Measurements from ENCODE around the gene PDE12. TPM values are rescaled to one million over a fixed set of nuclear protein-coding genes. Genes with fewer than 3 reads are reported as not detected.

PDE12 gene, protein sequence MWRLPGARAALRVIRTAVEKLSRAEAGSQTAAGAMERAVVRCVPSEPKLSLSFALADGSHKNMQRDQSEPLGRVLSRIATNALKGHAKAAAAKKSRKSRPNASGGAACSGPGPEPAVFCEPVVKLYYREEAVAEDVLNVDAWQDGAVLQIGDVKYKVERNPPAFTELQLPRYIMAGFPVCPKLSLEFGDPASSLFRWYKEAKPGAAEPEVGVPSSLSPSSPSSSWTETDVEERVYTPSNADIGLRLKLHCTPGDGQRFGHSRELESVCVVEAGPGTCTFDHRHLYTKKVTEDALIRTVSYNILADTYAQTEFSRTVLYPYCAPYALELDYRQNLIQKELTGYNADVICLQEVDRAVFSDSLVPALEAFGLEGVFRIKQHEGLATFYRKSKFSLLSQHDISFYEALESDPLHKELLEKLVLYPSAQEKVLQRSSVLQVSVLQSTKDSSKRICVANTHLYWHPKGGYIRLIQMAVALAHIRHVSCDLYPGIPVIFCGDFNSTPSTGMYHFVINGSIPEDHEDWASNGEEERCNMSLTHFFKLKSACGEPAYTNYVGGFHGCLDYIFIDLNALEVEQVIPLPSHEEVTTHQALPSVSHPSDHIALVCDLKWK
- 12.2 and 14.0 TPM in 2 replicates for total RNA-seq (2014; rRNA removed; shearing (Covaris generic))

DNA sequence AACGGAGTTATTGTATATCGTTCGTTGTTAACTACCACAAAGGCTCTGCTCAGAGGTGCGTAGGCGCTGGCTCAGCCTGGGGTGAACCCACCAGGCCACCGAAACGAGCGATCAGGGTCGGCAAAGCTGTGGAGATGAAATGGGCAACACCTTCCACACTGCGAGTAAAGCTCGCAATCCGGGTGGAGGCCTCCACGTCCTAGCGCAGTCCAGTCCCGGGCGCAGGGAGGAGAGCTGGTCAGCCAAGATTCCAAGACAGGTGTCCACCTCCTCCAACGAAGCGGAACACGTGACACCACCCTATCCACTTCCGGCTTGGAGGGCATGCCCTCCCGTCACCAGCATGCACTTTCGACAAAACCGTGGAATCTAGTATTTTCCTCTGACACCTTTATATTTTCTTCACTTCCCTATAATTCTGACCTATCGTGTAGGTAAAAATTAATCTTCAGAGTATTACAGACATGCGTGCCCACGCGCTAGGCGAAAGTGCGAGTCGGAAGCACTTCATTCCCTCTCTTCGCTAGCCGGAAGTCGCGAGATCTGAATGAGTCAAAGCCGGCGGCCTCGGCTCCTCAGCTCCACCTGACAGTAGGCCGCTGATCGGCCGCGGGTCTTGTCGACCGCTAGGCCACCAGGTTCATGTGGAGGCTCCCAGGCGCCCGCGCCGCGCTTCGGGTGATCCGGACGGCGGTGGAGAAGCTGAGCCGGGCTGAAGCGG is at the start of gene PDE12:
PDE12 (plus strand) TSS at position 537 of the 721 bp plus-strand sequence; CDS start at position 643, 106 bp downstream.
- peak; percentile 78 for DNase-seq (ENCODE audit: low spot score)

DNA sequence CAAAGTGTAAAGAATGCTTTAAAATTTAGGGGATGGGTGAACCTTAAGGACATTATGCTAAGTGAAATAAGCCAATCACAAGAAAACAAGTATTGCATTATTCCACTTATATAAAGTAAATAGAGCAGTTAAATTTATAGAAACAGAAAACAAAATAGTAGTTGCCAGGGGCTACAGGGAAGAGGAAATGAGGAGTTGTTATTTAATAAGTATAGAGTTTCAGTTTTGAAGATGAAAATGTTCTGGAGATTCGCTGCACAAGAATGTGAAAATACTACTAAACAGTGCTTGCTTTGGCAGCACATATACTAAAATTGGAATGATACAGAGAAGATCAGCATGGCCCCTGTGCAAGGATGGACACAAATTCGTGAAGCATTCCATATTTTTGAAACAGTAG is 43.9 kb upstream of the PDE12 start:
- no peak for DNase-seq (ENCODE audit: low spot score)

DNA sequence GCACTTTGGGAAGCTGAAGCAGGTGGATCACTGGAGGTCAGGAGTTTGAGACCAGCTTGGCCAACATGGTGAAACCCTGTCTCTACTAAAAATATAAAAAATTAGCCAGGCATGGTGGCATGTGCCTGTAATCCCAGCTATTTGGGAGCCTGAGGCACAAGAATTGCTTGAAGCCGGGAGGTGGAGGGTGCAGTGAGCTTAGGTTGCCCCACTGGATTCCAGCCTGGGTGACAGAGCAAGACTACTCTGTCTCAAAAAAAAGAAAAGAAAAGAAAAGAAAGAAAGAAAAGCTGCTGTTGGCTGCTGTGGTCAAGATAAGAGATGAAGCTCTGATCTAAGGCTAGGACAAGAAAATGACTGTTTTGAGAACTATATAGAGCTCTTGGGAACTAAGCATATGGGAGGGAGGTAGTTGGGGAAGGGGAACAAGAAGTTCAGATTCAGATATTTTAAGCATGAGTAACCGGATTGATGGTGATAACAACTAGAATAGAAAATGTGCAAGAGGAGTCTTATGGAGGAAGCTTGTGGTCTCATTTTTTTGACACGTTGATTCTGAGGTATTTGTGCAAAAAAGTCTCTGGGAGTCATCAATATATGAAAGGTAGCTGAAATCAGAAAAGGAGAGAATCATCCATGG is 37.7 kb upstream of the PDE12 start:
- peak; percentile 63 for DNase-seq (ENCODE audit: low spot score)

DNA sequence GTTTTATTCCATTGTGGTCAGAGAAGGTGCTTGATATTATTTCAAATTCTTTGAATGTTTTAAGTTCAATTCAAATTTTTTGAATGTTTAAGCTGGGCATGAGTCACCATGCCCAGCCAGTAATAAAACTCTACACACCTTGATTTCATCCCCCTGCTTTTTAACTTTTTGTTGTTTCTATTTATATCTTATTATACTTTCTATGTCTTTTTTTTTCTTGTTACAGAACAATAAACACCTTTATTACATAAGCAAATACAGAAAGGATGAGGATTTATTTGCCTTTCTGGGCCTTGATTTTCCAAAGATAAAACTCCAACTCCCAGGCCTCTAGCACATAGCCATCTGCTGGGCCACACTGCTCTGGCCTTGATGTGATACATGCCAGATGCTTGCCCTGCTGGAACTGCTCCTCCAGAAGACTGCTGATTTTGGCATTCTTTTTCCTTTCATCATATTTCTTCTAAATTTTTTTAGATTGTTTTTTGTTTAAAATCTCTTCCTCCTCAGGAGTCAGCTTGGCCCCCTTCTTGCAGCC is 25.9 kb upstream of the PDE12 start:
- no peak for DNase-seq (ENCODE audit: low spot score)

DNA sequence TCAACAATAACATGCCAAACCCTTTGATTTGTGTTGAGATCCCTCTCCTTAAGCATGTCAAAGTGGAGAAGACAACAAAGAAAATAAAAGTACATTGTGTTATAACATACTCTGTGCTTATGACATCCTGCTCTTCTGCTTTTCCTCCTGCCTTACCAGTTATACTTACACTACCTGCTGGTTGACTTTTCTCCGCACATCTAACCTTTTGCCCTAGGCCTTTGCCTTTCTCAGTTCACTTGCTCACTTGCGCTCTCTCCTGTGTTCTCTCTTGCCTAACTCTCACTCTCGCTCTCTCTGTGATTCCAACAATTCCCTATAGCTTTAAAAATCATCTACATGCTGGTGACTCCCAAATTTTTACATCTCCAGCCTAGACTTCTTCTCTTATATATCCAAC is 17.6 kb upstream of the PDE12 start:
- DNase-seq (ENCODE audit: low spot score) = no peak

DNA sequence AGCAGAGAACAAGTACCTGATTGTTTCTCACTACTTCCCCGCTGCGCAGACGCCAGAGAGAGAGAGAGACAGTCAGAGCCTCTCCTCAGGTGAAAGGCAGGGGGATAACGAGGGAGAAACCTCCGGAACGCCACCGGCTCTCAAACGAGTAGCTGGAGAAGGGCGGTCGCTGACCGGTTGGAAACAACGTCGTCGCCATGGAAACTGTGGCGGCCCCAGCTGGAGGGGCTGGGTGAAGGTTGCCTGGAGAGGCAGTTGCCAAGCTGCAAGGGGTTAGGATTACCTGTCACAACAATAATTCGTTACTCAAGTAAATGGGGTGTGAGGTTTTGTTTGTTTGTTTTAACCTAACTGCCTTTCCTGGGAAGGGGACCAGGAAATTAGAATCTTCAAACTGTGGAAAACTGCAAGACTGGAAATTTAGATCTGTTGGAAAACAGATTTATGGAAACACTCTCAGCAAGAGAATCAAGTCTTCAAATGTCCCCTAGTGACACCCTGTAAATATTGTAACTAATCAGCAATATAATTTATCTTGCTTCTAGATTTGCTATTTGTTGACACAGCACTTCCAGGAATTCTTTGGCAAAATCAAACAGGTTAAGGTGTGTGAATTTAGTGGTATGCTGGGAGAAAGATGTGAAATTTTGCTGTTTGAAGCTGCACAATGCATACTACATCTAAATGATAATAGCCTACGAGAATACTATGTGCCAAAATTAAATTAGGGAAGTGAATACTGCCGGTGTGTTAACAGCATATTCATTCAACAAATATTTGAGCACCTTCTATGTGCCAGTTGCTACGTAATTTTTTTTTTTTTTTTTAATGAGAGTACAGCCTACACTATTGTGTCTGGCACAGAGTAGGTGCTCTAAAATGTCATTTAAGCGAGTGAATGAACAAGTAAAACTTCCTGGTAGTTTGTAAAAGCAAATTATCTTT is 11.6 kb upstream of the PDE12 start, which contains the start of gene DNAH12:
DNAH12 (minus strand) TSS at position 164 of the 945 bp plus-strand sequence. CDS start 1,474 bp downstream, outside the sequence.
- DNase-seq (ENCODE audit: low spot score) = no peak

DNA sequence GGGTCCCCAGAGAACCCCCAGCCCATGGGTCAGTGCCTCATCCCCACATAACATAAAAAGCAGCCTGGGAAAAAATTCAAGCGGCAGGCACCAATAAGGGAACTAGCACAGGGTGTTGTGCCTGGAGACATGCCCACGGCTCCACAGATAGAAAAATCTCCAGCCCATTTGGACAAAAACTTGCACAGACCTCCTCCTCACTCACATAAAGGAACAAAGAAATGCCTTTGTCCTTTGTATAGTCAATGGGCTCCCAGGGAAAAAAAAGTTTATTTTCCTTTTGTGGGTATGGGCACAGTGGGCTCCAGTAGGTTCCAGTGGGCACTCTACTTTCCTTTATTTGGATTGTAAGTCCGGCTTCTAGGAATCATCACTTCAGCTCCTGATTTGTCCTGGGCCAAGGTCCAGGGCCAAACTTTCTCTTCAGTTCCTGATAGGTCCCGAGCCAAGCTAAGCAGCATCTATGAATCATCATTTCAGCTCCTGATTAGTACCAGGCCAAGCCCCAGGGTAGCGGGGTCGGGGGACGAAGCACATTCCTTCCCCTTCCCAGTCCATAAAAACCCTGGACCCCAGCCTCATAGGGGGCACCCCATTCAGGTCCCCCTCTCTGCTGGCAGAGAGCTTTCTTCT is 10.3 kb upstream of the PDE12 start:
- DNase-seq (ENCODE audit: low spot score) = no peak

DNA sequence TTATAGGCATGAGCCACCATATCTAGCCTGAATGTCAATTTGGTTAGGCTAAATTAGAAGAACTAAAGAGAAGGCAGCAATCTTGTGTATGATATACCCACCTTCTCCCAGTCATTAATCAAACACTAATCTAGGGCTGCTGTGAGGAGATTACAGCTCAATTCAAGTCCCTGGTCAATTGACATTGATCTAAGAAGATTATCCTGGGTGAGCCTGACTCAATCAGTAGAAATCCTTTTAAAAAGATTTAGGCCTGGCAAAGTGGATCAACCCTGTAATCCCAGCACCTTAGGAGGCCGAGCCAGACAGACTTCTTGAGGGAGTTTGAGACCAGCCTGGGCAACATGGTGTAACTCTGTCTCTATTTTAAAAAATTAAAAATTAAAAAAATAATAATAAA is 9.5 kb upstream of the PDE12 start:
- no peak for DNase-seq (ENCODE audit: low spot score)

DNA sequence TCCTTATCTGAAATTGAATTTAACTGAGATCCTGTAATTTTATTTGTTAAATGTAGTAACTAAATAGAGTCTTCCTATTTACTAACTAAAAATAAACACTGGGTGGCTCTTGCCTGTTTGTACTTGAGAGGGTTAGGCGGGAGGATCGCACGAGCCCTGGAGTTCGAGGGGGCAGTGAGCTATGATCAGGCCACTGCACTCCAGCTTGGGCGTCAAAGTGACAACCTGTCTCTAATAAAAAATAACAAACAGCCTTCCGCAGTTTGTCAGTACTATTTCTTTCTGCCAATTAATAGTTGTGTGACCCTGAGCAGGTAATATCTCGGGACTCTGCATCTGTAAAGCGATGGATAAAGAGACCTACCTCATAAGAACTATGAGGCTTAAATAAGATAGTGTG is 768 bp upstream of the PDE12 start:
- no peak for DNase-seq (ENCODE audit: low spot score)

DNA sequence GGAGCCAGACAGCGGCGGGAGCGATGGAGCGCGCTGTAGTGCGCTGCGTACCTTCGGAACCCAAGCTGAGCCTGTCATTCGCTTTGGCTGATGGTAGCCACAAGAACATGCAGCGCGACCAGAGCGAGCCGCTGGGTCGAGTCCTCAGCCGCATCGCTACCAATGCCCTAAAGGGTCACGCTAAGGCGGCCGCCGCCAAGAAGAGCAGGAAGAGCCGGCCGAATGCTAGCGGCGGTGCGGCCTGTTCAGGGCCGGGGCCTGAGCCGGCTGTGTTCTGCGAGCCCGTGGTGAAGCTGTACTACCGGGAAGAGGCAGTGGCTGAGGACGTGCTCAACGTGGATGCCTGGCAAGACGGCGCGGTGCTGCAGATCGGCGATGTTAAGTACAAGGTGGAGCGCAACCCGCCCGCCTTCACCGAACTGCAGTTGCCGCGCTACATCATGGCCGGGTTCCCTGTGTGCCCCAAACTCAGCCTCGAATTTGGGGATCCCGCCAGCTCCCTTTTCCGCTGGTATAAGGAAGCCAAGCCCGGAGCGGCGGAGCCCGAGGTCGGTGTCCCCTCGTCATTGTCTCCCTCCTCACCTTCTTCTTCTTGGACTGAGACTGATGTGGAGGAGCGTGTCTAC is 498 bp downstream of the PDE12 start:
- DNase-seq (ENCODE audit: low spot score) = no peak

DNA sequence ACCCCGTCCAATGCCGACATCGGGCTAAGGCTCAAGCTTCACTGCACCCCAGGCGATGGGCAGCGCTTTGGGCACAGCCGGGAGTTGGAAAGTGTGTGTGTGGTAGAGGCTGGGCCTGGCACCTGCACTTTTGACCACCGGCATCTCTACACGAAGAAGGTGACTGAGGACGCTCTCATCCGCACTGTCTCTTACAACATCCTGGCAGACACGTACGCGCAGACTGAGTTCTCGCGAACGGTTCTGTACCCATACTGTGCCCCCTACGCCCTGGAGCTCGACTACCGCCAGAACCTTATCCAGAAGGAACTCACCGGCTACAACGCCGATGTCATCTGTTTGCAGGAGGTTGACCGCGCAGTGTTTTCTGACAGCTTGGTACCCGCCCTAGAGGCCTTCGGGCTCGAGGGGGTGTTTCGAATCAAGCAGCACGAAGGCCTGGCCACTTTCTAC is 1.0 kb downstream of the PDE12 start:
- peak; percentile 2 for DNase-seq (ENCODE audit: low spot score)

DNA sequence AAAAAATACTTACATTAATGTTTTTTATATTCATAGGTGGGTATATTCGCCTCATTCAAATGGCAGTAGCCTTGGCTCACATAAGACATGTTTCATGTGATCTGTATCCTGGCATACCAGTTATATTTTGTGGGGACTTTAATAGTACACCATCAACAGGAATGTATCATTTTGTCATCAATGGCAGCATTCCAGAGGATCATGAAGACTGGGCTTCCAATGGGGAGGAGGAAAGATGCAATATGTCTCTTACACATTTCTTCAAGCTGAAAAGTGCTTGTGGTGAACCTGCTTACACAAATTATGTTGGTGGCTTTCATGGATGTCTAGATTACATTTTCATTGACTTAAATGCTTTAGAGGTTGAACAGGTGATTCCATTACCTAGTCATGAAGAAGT is 3.5 kb downstream of the PDE12 start:
- DNase-seq (ENCODE audit: low spot score) = no peak

DNA sequence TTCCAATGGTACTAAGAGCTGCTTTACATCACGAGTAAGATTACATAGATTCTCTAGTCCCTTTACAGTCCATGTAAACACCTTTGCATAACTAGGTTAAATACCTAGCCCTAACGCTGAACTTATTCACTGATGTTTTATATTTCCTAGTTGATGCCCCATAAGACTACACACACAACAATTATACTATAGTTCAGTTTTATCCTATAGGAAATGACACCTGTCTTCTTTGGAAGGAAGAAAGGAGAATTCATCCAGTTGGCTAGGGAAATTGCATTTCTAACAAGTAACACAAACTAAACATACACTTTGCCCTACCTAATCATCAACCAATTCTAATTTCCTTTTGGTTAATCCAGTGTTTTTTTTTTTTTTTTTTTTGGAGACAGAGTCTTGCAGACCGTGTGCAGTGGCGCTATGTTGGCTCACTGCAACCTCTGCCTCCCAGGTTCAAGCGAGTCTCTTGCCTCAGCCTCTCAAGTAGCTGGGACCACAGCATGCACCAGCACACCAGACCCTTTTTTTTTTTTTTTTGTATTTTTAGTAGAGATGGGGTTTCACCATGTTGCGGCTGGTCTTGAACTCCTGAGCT is 13.9 kb downstream of the PDE12 start:
- DNase-seq (ENCODE audit: low spot score) = no peak

DNA sequence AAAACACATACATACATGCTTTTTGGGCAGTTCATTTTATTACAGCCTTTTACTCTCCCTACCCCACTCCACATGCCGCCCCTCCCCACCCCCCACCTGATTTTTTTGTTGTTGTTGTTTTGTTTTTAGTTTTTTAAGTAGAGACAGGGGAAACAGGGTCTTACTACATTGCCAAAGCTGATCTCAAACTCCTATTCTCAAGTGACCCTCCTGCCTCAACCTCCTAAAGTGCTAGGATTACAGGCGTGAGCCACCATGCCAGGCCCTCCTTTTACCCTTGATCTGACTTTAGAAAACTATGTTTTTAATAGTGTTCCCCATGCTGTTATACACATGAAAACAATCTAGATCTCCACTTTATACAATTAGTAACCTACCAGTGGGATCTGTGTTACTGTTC is 14.8 kb downstream of the PDE12 start:
- no peak for DNase-seq (ENCODE audit: low spot score)

DNA sequence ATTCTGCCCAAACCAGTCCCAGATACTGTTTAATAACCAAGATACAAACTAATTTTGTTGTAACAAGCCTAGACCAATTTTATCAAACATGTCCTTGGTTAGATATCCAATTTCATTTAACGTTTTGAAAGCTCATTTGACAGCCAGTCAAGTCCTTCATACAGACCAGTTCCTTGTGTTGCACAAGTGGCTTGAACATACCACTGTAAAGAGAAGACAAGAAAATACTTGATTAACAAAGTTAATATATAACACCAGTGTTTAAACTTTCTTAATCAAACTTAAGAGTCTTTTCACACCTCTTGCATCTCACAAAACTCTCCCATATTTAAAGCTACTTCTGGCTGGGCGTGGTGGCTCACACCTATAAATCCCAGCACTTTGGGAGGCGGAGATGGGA is 16.0 kb downstream of the PDE12 start:
- no peak for DNase-seq (ENCODE audit: low spot score)

DNA sequence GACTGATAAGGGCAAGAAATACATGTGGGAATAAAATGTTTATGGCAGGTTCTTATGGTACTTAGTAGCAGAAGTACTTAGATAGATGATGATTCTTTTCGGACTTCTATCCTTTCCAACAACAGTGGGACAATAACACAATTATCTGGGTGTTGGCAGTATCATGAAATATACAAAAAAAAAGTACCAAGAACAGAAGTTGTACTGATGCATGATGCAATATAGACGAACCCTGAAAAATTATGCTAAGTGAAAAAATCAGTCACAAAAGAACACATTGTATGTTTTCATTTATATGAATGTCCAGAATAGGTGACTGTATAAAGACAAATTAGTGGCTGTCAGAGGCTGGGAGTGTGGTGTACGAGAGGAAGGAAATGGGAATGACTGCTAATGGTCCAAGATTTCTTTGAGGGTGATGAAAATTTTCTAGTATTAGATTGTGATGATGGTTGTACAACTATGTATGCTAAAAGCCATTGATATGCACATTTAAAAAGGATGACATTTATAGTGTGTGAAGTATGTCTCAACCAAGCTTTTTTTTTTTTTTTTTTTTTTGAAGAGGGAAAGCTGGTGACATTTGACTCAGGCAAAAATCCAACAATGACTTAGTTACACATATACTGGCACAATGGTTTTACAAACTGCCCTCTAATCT is 20.0 kb downstream of the PDE12 start:
- DNase-seq (ENCODE audit: low spot score) = no peak

DNA sequence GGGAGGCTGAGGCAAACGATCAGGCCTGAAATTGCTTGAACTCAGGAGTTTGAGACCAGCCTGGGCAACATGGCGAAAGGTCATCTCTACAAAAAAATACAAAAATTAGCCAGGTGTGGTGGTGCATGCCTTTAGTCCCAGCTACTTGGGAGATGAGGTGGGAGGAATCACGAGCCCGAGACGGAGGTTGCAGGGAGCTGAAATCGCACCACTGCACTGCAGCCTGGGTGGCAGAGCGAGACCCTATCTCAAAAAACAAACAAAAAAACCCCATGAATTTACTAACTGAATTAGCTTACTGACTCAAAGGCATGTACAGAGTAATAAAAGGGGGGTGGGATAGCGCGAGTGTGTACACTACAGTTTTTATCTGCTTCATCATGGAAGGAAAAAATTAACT is 21.7 kb downstream of the PDE12 start:
- no peak for DNase-seq (ENCODE audit: low spot score)

DNA sequence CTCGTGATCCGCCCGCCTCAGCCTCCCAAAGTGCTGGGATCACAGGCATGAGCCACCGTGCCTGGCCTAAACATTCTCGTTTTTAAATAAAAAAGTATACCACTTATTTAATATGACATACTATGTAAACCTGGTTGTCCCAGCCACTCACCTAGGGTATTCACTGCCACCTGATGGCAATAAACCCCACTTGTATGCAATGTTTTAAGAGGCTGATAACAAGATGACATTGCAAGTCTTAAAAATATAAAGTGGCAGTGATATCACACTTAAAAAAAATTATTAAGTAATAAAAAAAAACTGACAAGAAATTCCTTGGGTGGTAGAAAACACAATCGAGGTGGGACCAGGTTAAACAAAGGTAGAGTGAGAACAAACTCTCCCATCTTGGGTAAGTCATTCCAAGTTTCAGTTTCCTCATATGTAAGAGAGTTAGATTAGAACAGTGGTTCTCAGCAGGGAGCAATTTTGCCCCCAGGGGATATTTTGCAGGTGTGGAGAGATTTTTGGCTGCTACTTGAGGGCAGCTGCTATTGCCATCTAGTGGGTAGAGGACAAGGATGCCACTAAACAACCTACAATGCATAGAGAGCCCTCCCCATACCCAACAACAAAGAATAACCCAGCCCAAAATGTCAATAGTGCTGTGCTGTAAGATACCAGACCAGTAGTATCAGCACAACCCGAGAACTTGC is 26.5 kb downstream of the PDE12 start:
- peak; percentile 27 for DNase-seq (ENCODE audit: low spot score)

All from A172 (cell line).